Sigmoid colon (tissue), 4 donors: ENCODE results near the gene WNT9A.

Source experiments
- EP300 ChIP-seq, 4 donors: sonication (generic); formaldehyde crosslinking; IDR thresholded peaks; one replicate each; pipeline ENCODE4 v1.6.1; 2017; ENCODE audit warnings: antibody characterized with exemption in 4 of 4
- POLR2A ChIP-seq, 2 donors: fragments of 450-650 bp; IDR thresholded peaks; one replicate each; pipeline ENCODE4 v1.6.1; 2016; ENCODE audit warnings: antibody characterized with exemption in 2 of 2, mild to moderate bottlenecking in 2 of 2, moderate library complexity in 2 of 2
- POLR2AphosphoS5 ChIP-seq, 4 donors: sonication (generic); formaldehyde crosslinking; IDR thresholded peaks; one replicate each; pipeline ENCODE4 v1.6.1; 2017; ENCODE audit warnings: antibody characterized with exemption in 4 of 4
- TF ChIP-seq, protein P1 (sequence below), 4 experiments: fragments of 450-650 bp in 3 of 4; fragments of 200-600 bp in 1 of 4; IDR thresholded peaks; one replicate each; pipeline ENCODE4 v1.5.1; 2016 to 2019; ENCODE audit warnings: antibody characterized with exemption in 4 of 4, mild to moderate bottlenecking in 3 of 4, moderate library complexity in 2 of 4

- TF ChIP-seq, protein P1, sequence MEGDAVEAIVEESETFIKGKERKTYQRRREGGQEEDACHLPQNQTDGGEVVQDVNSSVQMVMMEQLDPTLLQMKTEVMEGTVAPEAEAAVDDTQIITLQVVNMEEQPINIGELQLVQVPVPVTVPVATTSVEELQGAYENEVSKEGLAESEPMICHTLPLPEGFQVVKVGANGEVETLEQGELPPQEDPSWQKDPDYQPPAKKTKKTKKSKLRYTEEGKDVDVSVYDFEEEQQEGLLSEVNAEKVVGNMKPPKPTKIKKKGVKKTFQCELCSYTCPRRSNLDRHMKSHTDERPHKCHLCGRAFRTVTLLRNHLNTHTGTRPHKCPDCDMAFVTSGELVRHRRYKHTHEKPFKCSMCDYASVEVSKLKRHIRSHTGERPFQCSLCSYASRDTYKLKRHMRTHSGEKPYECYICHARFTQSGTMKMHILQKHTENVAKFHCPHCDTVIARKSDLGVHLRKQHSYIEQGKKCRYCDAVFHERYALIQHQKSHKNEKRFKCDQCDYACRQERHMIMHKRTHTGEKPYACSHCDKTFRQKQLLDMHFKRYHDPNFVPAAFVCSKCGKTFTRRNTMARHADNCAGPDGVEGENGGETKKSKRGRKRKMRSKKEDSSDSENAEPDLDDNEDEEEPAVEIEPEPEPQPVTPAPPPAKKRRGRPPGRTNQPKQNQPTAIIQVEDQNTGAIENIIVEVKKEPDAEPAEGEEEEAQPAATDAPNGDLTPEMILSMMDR (IDR thresholded peaks at IDR 0.05), result no peak
- TF ChIP-seq POLR2A (IDR thresholded peaks at IDR 0.05) (no peak), POLR2AphosphoS5 (IDR thresholded peaks at IDR 0.05) (no peak), EP300 (IDR thresholded peaks at IDR 0.05) (no peak)
Measured at GRCh38 chr1:227948493-227949260, 945 bp upstream of the WNT9A start.
